Amygdala (tissue), 56 donors: ENCODE measurements around the gene RAD9B.

Experiments used
- DNase-seq, 56 donors: peaks; one replicate each; lab custom pipeline; 2025; lab: John Stamatoyannopoulos, UW

The RAD9B gene

GRCh38 chr12:110550981-110551380, 48.9 kb downstream of the RAD9B start:
- DNase-seq: no peak
